ENCODE measurements around the gene BRCC3.

- TF ChIP-seq POLR2A (IDR thresholded peaks at IDR 0.05) (no peak), CTCF (IDR thresholded peaks at IDR 0.05) (no peak), EP300 (IDR thresholded peaks at IDR 0.05) (no peak)
Observed at GRCh38 chrX:155023907-155024833, 47.1 kb upstream of the BRCC3 start.
